Endodermal cell (in vitro differentiated cells): ENCODE data around the gene LHPP. TPM values are rescaled to one million over a fixed set of nuclear protein-coding genes. Genes with fewer than 3 reads are reported as not detected.

Experiments
- DNase-seq: peaks from one replicate; pipeline ENCODE4 v3.0.0-alpha.2; 2017
- H3K27ac ChIP-seq: 2 replicates; pipeline ENCODE4 v1.5.1; 2013; ENCODE audit warnings: mild to moderate bottlenecking, low read depth, low read length, moderate library complexity
- H3K27me3 ChIP-seq: 2 replicates; pipeline ENCODE4 v1.6.1; 2013; ENCODE audit warnings: mild to moderate bottlenecking, low read length, moderate library complexity; ENCODE audit not compliant: insufficient read depth, control insufficient read depth, poor library complexity, severe bottlenecking
- H3K36me3 ChIP-seq: 2 replicates; pipeline ENCODE4 v1.7.0; 2013; ENCODE audit warnings: mild to moderate bottlenecking, low read length, moderate library complexity; ENCODE audit not compliant: control insufficient read depth, insufficient read depth
- H3K4me1 ChIP-seq: one replicate; pipeline ENCODE4 v1.7.0; 2013; ENCODE audit warnings: low read length; ENCODE audit not compliant: control insufficient read depth, insufficient read depth
- H3K4me3 ChIP-seq: 2 replicates; pipeline ENCODE4 v1.5.1; 2013; ENCODE audit warnings: mild to moderate bottlenecking, low read length, moderate library complexity
- H3K9ac ChIP-seq: 2 replicates; pipeline ENCODE4 v1.6.1; 2013; ENCODE audit warnings: mild to moderate bottlenecking, low read length, moderate library complexity; ENCODE audit not compliant: poor library complexity, severe bottlenecking; ENCODE audit errors: extremely low read depth
- H3K9me3 ChIP-seq: 2 replicates; pipeline ENCODE4 v1.6.1; 2013; ENCODE audit warnings: mild to moderate bottlenecking, low read length, moderate library complexity; ENCODE audit not compliant: control insufficient read depth
- H3K27ac Mint-ChIP-seq: 2 replicates; pipeline ENCODE4 v1.8.0; 2020; ENCODE audit warnings: mixed read lengths
- H3K27me3 Mint-ChIP-seq: 2 replicates; pipeline ENCODE4 v1.8.0; 2021; ENCODE audit warnings: mild to moderate bottlenecking, mixed read lengths; ENCODE audit not compliant: insufficient read depth
- H3K36me3 Mint-ChIP-seq: 2 replicates; pipeline ENCODE4 v1.8.0; 2020; ENCODE audit warnings: low read depth, mixed read lengths
- H3K4me1 Mint-ChIP-seq: 2 replicates; pipeline ENCODE4 v1.8.0; 2020; ENCODE audit warnings: mixed read lengths
- H3K4me3 Mint-ChIP-seq: 2 replicates; pipeline ENCODE4 v1.8.0; 2020; ENCODE audit warnings: mild to moderate bottlenecking, moderate library complexity, mixed read lengths
- H3K9me3 Mint-ChIP-seq: 2 replicates; pipeline ENCODE4 v1.8.0; 2020; ENCODE audit warnings: mild to moderate bottlenecking, mixed read lengths
- WGBS, 2 experiments: methylation state at CpG; one replicate each; pipeline versions ENCODE4 v1.1.5 to v1.1.7; 2013; ENCODE audit warnings: missing lambda C conversion rate in 2 of 2, mixed read lengths in 1 of 2; ENCODE audit not compliant: insufficient coverage in 1 of 2, insufficient read length in 1 of 2; 5-methylcytosine and 5-hydroxymethylcytosine counted together
- total RNA-seq, 2 donors: library from RNA; stranded (reverse); fragmentation: NEBNext Ultra II Directional in 1 of 2; extraction: Animal tissue kit (Norgen Biotek cat#: 25700) in 1 of 2; gene quantifications; 2 replicates in 1 of 2; 3 replicates in 1 of 2; pipeline ENCODE4 v1.2.1, GENCODE V29; 2021
- TF ChIP-seq, protein P1 (sequence below): fragments of 200-600 bp; sonication (generic); conservative IDR thresholded peaks from 2 replicates; pipeline ENCODE4 v1.5.0; 2021; ENCODE audit warnings: antibody characterized with exemption, mild to moderate bottlenecking

The LHPP gene
- total RNA-seq, 2 donors from 2014 or later, result 23.3 to 24.8 TPM

DNA sequence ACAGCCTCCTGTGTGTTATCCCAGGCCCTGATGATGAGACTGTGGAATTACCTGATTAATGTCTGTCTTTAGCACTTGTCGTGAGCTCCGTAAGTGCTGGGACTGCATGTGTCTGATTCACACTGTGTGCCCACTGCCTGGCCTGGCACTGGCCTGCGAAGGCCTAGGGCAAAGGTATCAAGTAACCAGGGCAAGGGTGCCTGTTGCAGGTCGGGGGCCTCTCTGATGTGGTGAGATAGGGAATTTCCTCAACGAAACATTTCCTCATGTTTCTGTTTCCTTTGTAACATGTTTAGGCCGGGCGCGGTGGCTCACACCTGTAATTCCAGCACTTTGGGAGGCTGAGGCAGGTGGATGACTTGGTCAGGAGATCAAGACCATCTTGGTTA is 50.4 kb downstream of the LHPP start:
- H3K4me3 ChIP-seq, result no peak overlapping the region
- 92 to 95% methylated on average over 8 of the region's 8 CpGs for WGBS, 2 experiments
- no peak overlapping the region for H3K27ac Mint-ChIP-seq
- no peak overlapping the region for H3K27ac ChIP-seq
- H3K36me3 Mint-ChIP-seq, result peaks cover 5% of the 10 kb centered on the region
- no peaks in the 10 kb centered on the region for H3K4me1 Mint-ChIP-seq
- TF ChIP-seq, protein P1, sequence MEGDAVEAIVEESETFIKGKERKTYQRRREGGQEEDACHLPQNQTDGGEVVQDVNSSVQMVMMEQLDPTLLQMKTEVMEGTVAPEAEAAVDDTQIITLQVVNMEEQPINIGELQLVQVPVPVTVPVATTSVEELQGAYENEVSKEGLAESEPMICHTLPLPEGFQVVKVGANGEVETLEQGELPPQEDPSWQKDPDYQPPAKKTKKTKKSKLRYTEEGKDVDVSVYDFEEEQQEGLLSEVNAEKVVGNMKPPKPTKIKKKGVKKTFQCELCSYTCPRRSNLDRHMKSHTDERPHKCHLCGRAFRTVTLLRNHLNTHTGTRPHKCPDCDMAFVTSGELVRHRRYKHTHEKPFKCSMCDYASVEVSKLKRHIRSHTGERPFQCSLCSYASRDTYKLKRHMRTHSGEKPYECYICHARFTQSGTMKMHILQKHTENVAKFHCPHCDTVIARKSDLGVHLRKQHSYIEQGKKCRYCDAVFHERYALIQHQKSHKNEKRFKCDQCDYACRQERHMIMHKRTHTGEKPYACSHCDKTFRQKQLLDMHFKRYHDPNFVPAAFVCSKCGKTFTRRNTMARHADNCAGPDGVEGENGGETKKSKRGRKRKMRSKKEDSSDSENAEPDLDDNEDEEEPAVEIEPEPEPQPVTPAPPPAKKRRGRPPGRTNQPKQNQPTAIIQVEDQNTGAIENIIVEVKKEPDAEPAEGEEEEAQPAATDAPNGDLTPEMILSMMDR, result no peak
- no peaks in the 10 kb centered on the region for H3K4me1 ChIP-seq
- H3K9ac ChIP-seq, result no peak overlapping the region
- peaks cover 1% of the 10 kb centered on the region for H3K27me3 Mint-ChIP-seq
- DNase-seq, result no peak
- H3K36me3 ChIP-seq, result no peaks in the 10 kb centered on the region
- H3K4me3 Mint-ChIP-seq, result no peak overlapping the region
- H3K9me3 Mint-ChIP-seq, result no peaks in the 10 kb centered on the region
- no peaks in the 10 kb centered on the region for H3K27me3 ChIP-seq
- no peaks in the 10 kb centered on the region for H3K9me3 ChIP-seq

DNA sequence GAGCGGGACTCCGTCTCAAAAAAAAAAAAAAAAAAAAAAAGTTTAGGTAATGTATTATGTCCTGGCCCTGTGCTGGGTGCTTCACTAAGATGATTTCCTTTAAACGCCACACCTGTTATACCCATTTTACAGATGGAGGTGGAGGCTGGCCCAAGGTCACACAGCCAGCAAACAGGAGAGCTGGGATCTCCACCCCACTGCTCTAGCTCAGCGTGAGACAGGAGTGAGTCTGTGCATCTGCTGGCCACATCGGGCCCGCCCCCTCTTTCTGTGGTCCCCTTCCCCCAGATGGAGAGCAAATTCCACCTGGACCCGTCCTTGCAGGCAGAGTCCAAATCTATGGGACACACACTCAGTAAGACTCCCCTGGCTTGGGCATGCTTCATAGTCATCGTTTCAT is 51.0 kb downstream of the LHPP start:
- H3K4me3 Mint-ChIP-seq, result no peak overlapping the region
- H3K9me3 ChIP-seq, result no peaks in the 10 kb centered on the region
- 87 to 95% methylated on average over 3 to 6 of the region's 8 CpGs for WGBS, 2 experiments
- peaks cover 5% of the 10 kb centered on the region for H3K36me3 Mint-ChIP-seq
- H3K9me3 Mint-ChIP-seq, result no peaks in the 10 kb centered on the region
- peaks cover 1% of the 10 kb centered on the region for H3K27me3 Mint-ChIP-seq
- no peaks in the 10 kb centered on the region for H3K4me1 Mint-ChIP-seq
- H3K27ac ChIP-seq, result no peak overlapping the region
- H3K36me3 ChIP-seq, result no peaks in the 10 kb centered on the region
- no peaks in the 10 kb centered on the region for H3K27me3 ChIP-seq
- no peak overlapping the region for H3K4me3 ChIP-seq
- no peak for DNase-seq
- TF ChIP-seq, protein P1, result no peak
- H3K9ac ChIP-seq, result no peak overlapping the region
- no peaks in the 10 kb centered on the region for H3K4me1 ChIP-seq
- H3K27ac Mint-ChIP-seq, result no peak overlapping the region

DNA sequence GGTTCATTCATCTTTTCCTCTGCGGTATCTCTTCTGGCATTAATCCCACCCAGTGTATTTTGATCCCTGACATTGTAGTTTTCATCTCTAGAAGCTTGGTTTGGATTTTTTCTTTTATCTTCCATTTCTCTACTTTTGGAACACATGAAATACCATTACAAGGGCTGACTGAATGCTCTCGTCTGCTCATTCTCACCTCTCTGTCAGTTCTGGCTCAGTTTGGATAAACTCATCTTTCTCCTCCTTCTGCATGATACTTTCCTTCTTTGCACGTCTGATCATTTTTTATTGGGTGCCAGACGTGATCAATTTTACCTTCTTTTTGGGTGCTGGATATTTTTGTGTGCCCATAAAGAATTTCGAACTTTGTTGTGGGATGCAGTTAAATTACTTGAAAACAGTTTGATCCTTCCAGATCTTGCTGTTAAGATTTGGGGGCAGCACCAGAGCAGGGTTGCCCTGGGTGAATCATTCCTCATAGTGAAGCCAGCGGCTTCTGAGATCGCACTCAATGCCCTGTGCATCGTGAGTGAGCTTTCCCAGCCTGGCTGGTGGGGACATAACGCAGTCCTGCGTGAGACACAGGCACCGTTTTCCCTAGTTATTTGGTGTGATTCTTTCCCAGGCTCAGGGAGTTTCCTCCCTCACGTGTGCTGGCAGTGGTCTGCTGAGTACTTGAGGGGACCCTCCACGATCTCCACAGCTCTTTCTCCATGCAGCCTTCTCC is 53.8 kb downstream of the LHPP start:
- no peak overlapping the region for H3K9ac ChIP-seq
- H3K27ac ChIP-seq, result no peak overlapping the region
- H3K9me3 ChIP-seq, result no peaks in the 10 kb centered on the region
- no peak overlapping the region for H3K27ac Mint-ChIP-seq
- H3K4me3 ChIP-seq, result no peak overlapping the region
- no peaks in the 10 kb centered on the region for H3K9me3 Mint-ChIP-seq
- no peaks in the 10 kb centered on the region for H3K4me1 Mint-ChIP-seq
- peaks cover 15% of the 10 kb centered on the region for H3K36me3 Mint-ChIP-seq
- TF ChIP-seq, protein P1, result no peak
- DNase-seq, result no peak
- H3K4me3 Mint-ChIP-seq, result no peak overlapping the region
- H3K27me3 Mint-ChIP-seq, result peaks cover 1% of the 10 kb centered on the region
- no peaks in the 10 kb centered on the region for H3K27me3 ChIP-seq
- H3K4me1 ChIP-seq, result no peaks in the 10 kb centered on the region
- H3K36me3 ChIP-seq, result no peaks in the 10 kb centered on the region
- 91 to 93% methylated on average over 10 to 13 of the region's 13 CpGs for WGBS, 2 experiments
